Activated T-cell treated with anti-CD3 and anti-CD28 coated beads, Interleukin-2, amount 50 U/mL, for 24 hours (primary cell): ENCODE results near the gene ADD2.

Experiments
- DNase-seq: peaks from one replicate; pipeline ENCODE4 v3.0.0-alpha.2; 2020
- H3K27ac Mint-ChIP-seq: 2 replicates; pipeline ENCODE4 v1.8.0; 2020; ENCODE audit warnings: mild to moderate bottlenecking, mixed read lengths
- H3K27me3 Mint-ChIP-seq: 2 replicates; pipeline ENCODE4 v1.8.0; 2020; ENCODE audit warnings: mixed read lengths
- H3K36me3 Mint-ChIP-seq: 2 replicates; pipeline ENCODE4 v1.8.0; 2020; ENCODE audit warnings: low read depth, mixed read lengths
- H3K4me1 Mint-ChIP-seq: 2 replicates; pipeline ENCODE4 v1.8.0; 2020; ENCODE audit warnings: low read depth, mixed read lengths
- H3K4me3 Mint-ChIP-seq: 2 replicates; pipeline ENCODE4 v1.8.0; 2020; ENCODE audit warnings: mild to moderate bottlenecking, moderate library complexity, mixed read lengths
- H3K9me3 Mint-ChIP-seq: 2 replicates; pipeline ENCODE4 v1.8.0; 2020; ENCODE audit warnings: mixed read lengths

The ADD2 gene

GRCh38 chr2:70697603-70698383 lies 70.2 kb downstream of the ADD2 start:
- H3K27me3 Mint-ChIP-seq = no peaks in the 10 kb centered on the region
- no peak overlapping the region for H3K4me3 Mint-ChIP-seq
- no peaks in the 10 kb centered on the region for H3K9me3 Mint-ChIP-seq
- no peaks in the 10 kb centered on the region for H3K4me1 Mint-ChIP-seq
- peak; percentile 8 for DNase-seq
- H3K27ac Mint-ChIP-seq = no peak overlapping the region
- no peaks in the 10 kb centered on the region for H3K36me3 Mint-ChIP-seq

- H3K9me3 Mint-ChIP-seq = no peaks in the 10 kb centered on the region
- no peaks in the 10 kb centered on the region for H3K4me1 Mint-ChIP-seq
- no peak overlapping the region for H3K4me3 Mint-ChIP-seq
- H3K27ac Mint-ChIP-seq = no peak overlapping the region
- DNase-seq = no peak
- no peaks in the 10 kb centered on the region for H3K27me3 Mint-ChIP-seq
- H3K36me3 Mint-ChIP-seq = peaks cover 7% of the 10 kb centered on the region
These were observed 71.9 kb downstream of the ADD2 start for GRCh38 chr2:70696142-70696541.

GRCh38 chr2:70692256-70692655 lies 75.7 kb downstream of the ADD2 start:
- peaks cover 13% of the 10 kb centered on the region for H3K36me3 Mint-ChIP-seq
- no peaks in the 10 kb centered on the region for H3K4me1 Mint-ChIP-seq
- no peak overlapping the region for H3K27ac Mint-ChIP-seq
- DNase-seq = no peak
- H3K27me3 Mint-ChIP-seq = no peaks in the 10 kb centered on the region
- no peaks in the 10 kb centered on the region for H3K9me3 Mint-ChIP-seq
- H3K4me3 Mint-ChIP-seq = no peak overlapping the region

GRCh38 chr2:70691497-70692140 lies 76.4 kb downstream of the ADD2 start:
- DNase-seq = no peak
- no peaks in the 10 kb centered on the region for H3K4me1 Mint-ChIP-seq
- no peak overlapping the region for H3K4me3 Mint-ChIP-seq
- no peak overlapping the region for H3K27ac Mint-ChIP-seq
- no peaks in the 10 kb centered on the region for H3K9me3 Mint-ChIP-seq
- H3K36me3 Mint-ChIP-seq = peaks cover 13% of the 10 kb centered on the region
- no peaks in the 10 kb centered on the region for H3K27me3 Mint-ChIP-seq

GRCh38 chr2:70690846-70691245 lies 77.2 kb downstream of the ADD2 start:
- H3K36me3 Mint-ChIP-seq = peaks cover 13% of the 10 kb centered on the region
- no peak for DNase-seq
- H3K27me3 Mint-ChIP-seq = no peaks in the 10 kb centered on the region
- H3K9me3 Mint-ChIP-seq = no peaks in the 10 kb centered on the region
- H3K27ac Mint-ChIP-seq = no peak overlapping the region
- no peak overlapping the region for H3K4me3 Mint-ChIP-seq
- no peaks in the 10 kb centered on the region for H3K4me1 Mint-ChIP-seq

GRCh38 chr2:70688427-70688826 lies 79.6 kb downstream of the ADD2 start:
- Mint-ChIP-seq H3K4me1 (no peaks in the 10 kb centered on the region), H3K4me3 (no peak overlapping the region), H3K36me3 (peaks cover 15% of the 10 kb centered on the region), H3K27me3 (no peaks in the 10 kb centered on the region), H3K27ac (no peak overlapping the region), H3K9me3 (no peaks in the 10 kb centered on the region)
- no peak for DNase-seq

GRCh38 chr2:70687461-70687795 lies 80.6 kb downstream of the ADD2 start:
- Mint-ChIP-seq H3K4me3 (no peak overlapping the region), H3K9me3 (no peaks in the 10 kb centered on the region), H3K27me3 (no peaks in the 10 kb centered on the region), H3K27ac (no peak overlapping the region), H3K36me3 (peaks cover 14% of the 10 kb centered on the region), H3K4me1 (no peaks in the 10 kb centered on the region)
- DNase-seq = no peak

- Mint-ChIP-seq H3K4me1 (peaks cover 2% of the 10 kb centered on the region), H3K27me3 (no peaks in the 10 kb centered on the region), H3K36me3 (peaks cover 8% of the 10 kb centered on the region), H3K4me3 (no peak overlapping the region), H3K9me3 (no peaks in the 10 kb centered on the region), H3K27ac (no peak overlapping the region)
- DNase-seq = peak; percentile 36
These were observed 81.2 kb downstream of the ADD2 start for GRCh38 chr2:70686577-70687460.

- Mint-ChIP-seq H3K4me3 (no peak overlapping the region), H3K9me3 (no peaks in the 10 kb centered on the region), H3K27ac (no peak overlapping the region), H3K36me3 (peaks cover 8% of the 10 kb centered on the region), H3K4me1 (peaks cover 2% of the 10 kb centered on the region), H3K27me3 (no peaks in the 10 kb centered on the region)
- no peak for DNase-seq
These were observed 82.2 kb downstream of the ADD2 start for GRCh38 chr2:70685771-70686171.

GRCh38 chr2:70684846-70685622 lies 83.0 kb downstream of the ADD2 start:
- Mint-ChIP-seq H3K27me3 (no peaks in the 10 kb centered on the region), H3K4me3 (no peak overlapping the region), H3K4me1 (peaks cover 2% of the 10 kb centered on the region), H3K9me3 (no peaks in the 10 kb centered on the region), H3K27ac (no peak overlapping the region), H3K36me3 (peaks cover 8% of the 10 kb centered on the region)
- DNase-seq = no peak

- Mint-ChIP-seq H3K4me1 (peaks cover 2% of the 10 kb centered on the region), H3K4me3 (no peak overlapping the region)
These were observed 84.5 kb downstream of the ADD2 start for GRCh38 chr2:70683455-70683854.

GRCh38 chr2:70680735-70681134 lies 87.3 kb downstream of the ADD2 start:
- Mint-ChIP-seq H3K9me3 (no peaks in the 10 kb centered on the region), H3K4me3 (no peak overlapping the region), H3K27ac (no peak overlapping the region), H3K4me1 (peaks cover 2% of the 10 kb centered on the region), H3K27me3 (no peaks in the 10 kb centered on the region), H3K36me3 (peaks cover 12% of the 10 kb centered on the region)
- no peak for DNase-seq

More at GRCh38 chr2:70683455-70683854, 84.5 kb downstream of the ADD2 start:
- no peak for DNase-seq
- Mint-ChIP-seq H3K27me3 (no peaks in the 10 kb centered on the region), H3K9me3 (no peaks in the 10 kb centered on the region), H3K27ac (no peak overlapping the region), H3K36me3 (peaks cover 8% of the 10 kb centered on the region)

- H3K4me3 Mint-ChIP-seq = no peak overlapping the region
- H3K4me1 Mint-ChIP-seq = peaks cover 2% of the 10 kb centered on the region
- H3K27me3 Mint-ChIP-seq = no peaks in the 10 kb centered on the region
- no peak for DNase-seq
- no peak overlapping the region for H3K27ac Mint-ChIP-seq
- peaks cover 12% of the 10 kb centered on the region for H3K36me3 Mint-ChIP-seq
- H3K9me3 Mint-ChIP-seq = no peaks in the 10 kb centered on the region
These were observed 88.7 kb downstream of the ADD2 start for GRCh38 chr2:70679259-70679658.

- Mint-ChIP-seq H3K9me3 (no peaks in the 10 kb centered on the region), H3K4me3 (no peak overlapping the region), H3K36me3 (peaks cover 10% of the 10 kb centered on the region), H3K27ac (no peak overlapping the region), H3K4me1 (peaks cover 2% of the 10 kb centered on the region), H3K27me3 (no peaks in the 10 kb centered on the region)
- no peak for DNase-seq
These were observed 89.3 kb downstream of the ADD2 start for GRCh38 chr2:70678576-70679143.
